Endothelial cell of umbilical vein (primary cell): Measurements from ENCODE around the gene DNAJC18. TPM values are rescaled to one million over a fixed set of nuclear protein-coding genes. Genes with fewer than 3 reads are reported as not detected.

Experiments
- BruUV-seq: library from RNA; stranded (reverse); fragments of 400-500 nt; replicated peaks from 2 replicates; lab custom pipeline; 2021; lab: Mats Ljungman, UMichigan
- CTCF ChIA-PET: fragments of 300-600, 350-600 bp; sonication (Branson Sonifier 250); formaldehyde crosslinking; loops from one replicate; lab custom pipeline; 2021; ENCODE audit warnings: antibody characterized with exemption, inconsistent platforms; lab: Charles Lee
- POLR2A ChIA-PET: fragments of 300-600, 350-600 bp; sonication (Branson Sonifier 250); formaldehyde crosslinking; loops from one replicate; lab custom pipeline; 2021; ENCODE audit warnings: antibody characterized with exemption, inconsistent platforms; lab: Charles Lee
- DNase-seq: peaks from one replicate; pipeline ENCODE4 v3.0.0-alpha.2; 2011; ENCODE audit warnings: low read depth, low spot score
- FAIRE-seq: peaks from 2 replicates; lab custom pipeline; 2011; peaks lifted over from hg19 to GRCh38; lab: Jason Lieb, UNC
- H2AFZ ChIP-seq: 2 replicates; pipeline ENCODE4 v1.6.0; 2012; ENCODE audit warnings: low read depth, low read length, control low read depth, inconsistent platforms
- H3K27ac ChIP-seq: 2 replicates; pipeline ENCODE4 v1.5.1; 2011; ENCODE audit warnings: low read depth, mild to moderate bottlenecking, control low read depth, low read length, moderate library complexity; ENCODE audit not compliant: insufficient read depth
- H3K27me3 ChIP-seq, 2 experiments: 2 replicates each; pipeline versions ENCODE4 v1.6.0 to v1.6.1; 2011; ENCODE audit warnings: low read length in 2 of 2, mixed read lengths in 1 of 2; ENCODE audit not compliant: control insufficient read depth in 2 of 2, insufficient read depth in 2 of 2
- H3K36me3 ChIP-seq, 2 experiments: 2 replicates in 1 of 2; 3 replicates in 1 of 2; pipeline ENCODE4 v1.5.1; 2011; ENCODE audit warnings: low read length in 2 of 2, mild to moderate bottlenecking in 1 of 2, moderate library complexity in 1 of 2; ENCODE audit not compliant: control insufficient read depth in 2 of 2, insufficient read depth in 2 of 2; ENCODE audit errors: extremely low read depth in 1 of 2
- H3K4me1 ChIP-seq: 3 replicates; pipeline ENCODE4 v1.5.1; 2011; ENCODE audit warnings: mild to moderate bottlenecking, low read length; ENCODE audit not compliant: control insufficient read depth, insufficient read depth; ENCODE audit errors: extremely low read depth
- H3K4me2 ChIP-seq: 2 replicates; pipeline ENCODE4 v1.6.1; 2011; ENCODE audit warnings: low read length, control low read depth, mixed read lengths; ENCODE audit not compliant: insufficient read depth
- H3K4me3 ChIP-seq, 3 experiments: fragments of 200-600 bp in 1 of 3; sonication (generic), shearing (Covaris generic) in 1 of 3; replicated peaks in 1 of 3; 2 replicates each; pipeline ENCODE4 v1.5.1; 2011 to 2016; ENCODE audit warnings: control low read depth in 3 of 3, low read length in 3 of 3, mild to moderate bottlenecking in 2 of 3, inconsistent platforms in 1 of 3, low read depth in 1 of 3, moderate library complexity in 1 of 3; ENCODE audit not compliant: insufficient read depth in 1 of 3
- H3K79me2 ChIP-seq: 2 replicates; pipeline ENCODE4 v1.6.0; 2012; ENCODE audit warnings: low read length, inconsistent platforms; ENCODE audit not compliant: control insufficient read depth, insufficient read depth
- H3K9ac ChIP-seq: replicated peaks from 2 replicates; pipeline ENCODE3; 2011; ENCODE audit warnings: low read length, control low read depth; ENCODE audit not compliant: insufficient read depth; ENCODE audit errors: extremely low read depth
- H3K9me1 ChIP-seq: replicated peaks from 3 replicates; pipeline ENCODE4 v1.6.0; 2011; ENCODE audit warnings: mild to moderate bottlenecking, low read length; ENCODE audit not compliant: control insufficient read depth, insufficient read depth; ENCODE audit errors: extremely low read depth
- H3K9me3 ChIP-seq: replicated peaks from 2 replicates; pipeline ENCODE4 v1.5.1; 2012; ENCODE audit warnings: low read length, inconsistent platforms; ENCODE audit not compliant: control insufficient read depth, insufficient read depth
- H4K20me1 ChIP-seq: replicated peaks from 2 replicates; pipeline ENCODE3; 2011; ENCODE audit warnings: mild to moderate bottlenecking, low read length; ENCODE audit not compliant: control insufficient read depth, insufficient read depth; ENCODE audit errors: extremely low read depth
- EZH2 ChIP-seq: IDR thresholded peaks from 2 replicates; pipeline ENCODE4 v1.6.1; 2012; ENCODE audit warnings: borderline replicate concordance, low read depth, mild to moderate bottlenecking, moderate library complexity, low read length, inconsistent platforms; ENCODE audit not compliant: severe bottlenecking
- FOS ChIP-seq: IDR thresholded peaks from 2 replicates; pipeline ENCODE4 v1.6.1; 2011; ENCODE audit warnings: mild to moderate bottlenecking, low read length, moderate library complexity, borderline replicate concordance; ENCODE audit not compliant: insufficient read depth
- JUN ChIP-seq: IDR thresholded peaks from 2 replicates; pipeline ENCODE4 v1.6.1; 2011; ENCODE audit warnings: borderline replicate concordance, low read depth; ENCODE audit not compliant: insufficient read length, insufficient read depth
- MAX ChIP-seq: IDR thresholded peaks from 2 replicates; pipeline ENCODE4 v1.6.1; 2011; ENCODE audit not compliant: insufficient read depth, insufficient read length
- MYC ChIP-seq: IDR thresholded peaks from one replicate; pipeline ENCODE4 v1.6.1; 2011; ENCODE audit warnings: mild to moderate bottlenecking, low read depth, low read length
- POLR2AphosphoS5 ChIP-seq: IDR thresholded peaks from 2 replicates; pipeline ENCODE4 v1.6.1; 2012; ENCODE audit warnings: low read depth, mild to moderate bottlenecking, control low read depth, low read length, moderate library complexity; ENCODE audit not compliant: insufficient read depth
- dilution Hi-C: fragments of 300-500 bp; cut with MboI; formaldehyde crosslinking; loops from one replicate; pipeline ENCODE4 v1.15.0; 2019; ENCODE audit warnings: low sequenced_read_pairs; ENCODE audit not compliant: extremely low pct_ligation_motif_present
- intact Hi-C: fragments of 100-400 bp; cut with micrococcal nuclease; formaldehyde crosslinking; loops from one replicate; pipeline ENCODE4 v1.10.0; 2022
- polyA plus RNA-seq, 4 experiments: library from polyadenylated mRNA; depleted of rRNA in 3 of 4; stranded (reverse) in 3 of 4; unstranded in 1 of 4; fragments of >200 nt; gene quantifications; 2 replicates each; pipeline versions ENCODE4 v1.2.1 to v1.2.3, GENCODE V29; 2011 to 2012; ENCODE audit warnings: missing spikeins in 1 of 4
- total RNA-seq: library from RNA; stranded (reverse); gene quantifications from 2 replicates; pipeline ENCODE4 v1.2.3, GENCODE V29; 2021

Gene DNAJC18
- total and polyA plus RNA-seq, 2 donors (not counting 3 experiments of a cell fraction or from before 2014, with no cell fraction given): 23.2 to 52.6 TPM

- CTCF ChIA-PET: interaction anchor here (0.9 to 2.2 kb wide), 11 partner anchors 8 to 43 kb away, joined by 3 to 16 read pairs (median 4); partner anchors contain the start of genes ECSCR and STING1
- DNase-seq (no peak), FAIRE-seq (peak; percentile 96)
- TF ChIP-seq MAX: no peak
- no peak for TF ChIP-seq EZH2
- no peak for TF ChIP-seq MYC
- TF ChIP-seq JUN: no peak
- no peak for TF ChIP-seq POLR2AphosphoS5
- TF ChIP-seq FOS: no peak
- Histone ChIP-seq H2AFZ (peak overlapping the region; percentile 21), H3K4me2 (no peak overlapping the region), H4K20me1 (no peaks in the 10 kb centered on the region), H3K27me3 (no peaks in the 10 kb centered on the region), H3K4me3 (no peak overlapping the region), H3K27ac (peak overlapping the region; percentile 79), H3K9me3 (no peaks in the 10 kb centered on the region), H3K4me1 (peaks cover 18% of the 10 kb centered on the region), H3K9me1 (no peaks in the 10 kb centered on the region), H3K9ac (peak overlapping the region; percentile 10), H3K79me2 (no peaks in the 10 kb centered on the region), H3K36me3 (peaks cover 3 to 23% of the 10 kb centered on the region in 2 experiments)
- POLR2A ChIA-PET: interaction anchor here (0.6 to 1.8 kb wide), 6 partner anchors 9 to 34 kb away, joined by 3 to 15 read pairs (median 8); partner anchors contain the start of gene ECSCR
- intact Hi-C loops (loop anchor here (1.0 to 2.0 kb wide), 3 partner anchors 9 to 14 kb away; partner anchors contain the start of genes ECSCR and STING1), dilution Hi-C loops (no loop called here)
- TSS peak; percentile 49 for BruUV-seq
These were observed 33.8 kb upstream of the DNAJC18 start for GRCh38 chr5:139473105-139473504.
